ACC112 (cell line): ENCODE data around the gene INHBA.

ENCODE experiments used
- H2AFZ ChIP-seq: fragments of 200-600 bp; sonication (generic); one replicate; pipeline ENCODE4 v1.6.0; 2017; ENCODE audit warnings: antibody characterized with exemption, low read length; ENCODE audit not compliant: unreplicated experiment
- H3K27ac ChIP-seq: fragments of 200-600 bp; sonication (generic); 2 replicates; pipeline ENCODE4 v1.5.1; 2014; ENCODE audit warnings: low read depth, mild to moderate bottlenecking, antibody characterized with exemption, low read length, moderate library complexity
- H3K27me3 ChIP-seq: fragments of 200-600 bp; sonication (generic); 2 replicates; pipeline ENCODE4 v1.6.1; 2014; ENCODE audit warnings: mild to moderate bottlenecking, antibody characterized with exemption, low read length, moderate library complexity, mixed read lengths; ENCODE audit not compliant: insufficient read depth
- H3K36me3 ChIP-seq: fragments of 200-600 bp; sonication (generic); 2 replicates; pipeline ENCODE4 v1.6.1; 2016; ENCODE audit warnings: mild to moderate bottlenecking, antibody characterized with exemption, low read length, moderate library complexity, mixed read lengths; ENCODE audit not compliant: insufficient read depth
- H3K4me1 ChIP-seq: fragments of 200-600 bp; sonication (generic); one replicate; pipeline ENCODE4 v1.6.1; 2016; ENCODE audit warnings: low read length, mixed read lengths; ENCODE audit not compliant: insufficient read depth, unreplicated experiment, control insufficient read depth
- H3K4me3 ChIP-seq: fragments of 200-600 bp; sonication (generic); 2 replicates; pipeline ENCODE4 v1.5.1; 2014; ENCODE audit warnings: mild to moderate bottlenecking, low read depth, low read length
- H3K79me2 ChIP-seq: fragments of 200-600 bp; sonication (generic); one replicate; pipeline ENCODE4 v1.6.0; 2016; ENCODE audit warnings: low read length; ENCODE audit not compliant: control insufficient read depth, unreplicated experiment, insufficient read depth

The INHBA gene

DNA sequence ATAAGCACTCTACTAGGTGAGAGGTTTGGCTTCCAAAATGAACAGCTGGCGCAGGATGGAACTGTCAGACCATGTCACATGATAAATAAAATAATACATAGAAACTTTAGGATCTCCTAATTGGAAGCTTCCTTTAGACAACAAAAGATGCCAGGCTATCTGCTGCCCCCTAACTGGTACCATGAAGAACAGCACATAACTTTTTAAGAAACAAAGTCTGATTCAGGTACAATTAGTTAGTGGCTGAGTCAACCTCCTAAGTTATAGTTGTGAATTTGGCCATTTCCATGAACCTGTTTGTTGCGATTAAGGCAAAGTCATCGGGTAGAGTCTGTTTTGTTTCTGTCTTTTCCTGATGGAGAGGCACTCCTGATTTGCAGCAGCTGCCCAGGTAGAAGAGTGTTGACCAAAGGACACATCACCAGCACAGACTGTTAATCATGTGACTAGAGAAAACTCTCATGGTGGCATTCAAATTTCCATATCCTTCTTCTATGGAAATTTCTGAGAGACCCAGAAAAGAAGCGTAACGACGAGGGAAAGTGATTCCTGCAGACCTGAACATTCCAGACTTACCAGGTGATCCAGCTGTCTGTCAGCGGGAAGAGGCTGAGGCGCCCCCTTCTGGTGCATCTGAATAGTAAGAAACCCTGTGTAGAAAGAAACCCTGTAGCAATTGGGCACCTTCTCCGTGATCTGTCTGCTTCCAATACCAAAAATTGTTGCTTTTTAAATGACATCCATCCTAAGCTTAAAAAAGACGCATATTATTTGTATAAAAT, 8.6 kb upstream of the INHBA start:
- Histone ChIP-seq H3K4me3 (no peak overlapping the region), H3K4me1 (peaks cover 11% of the 10 kb centered on the region), H2AFZ (no peak overlapping the region)

DNA sequence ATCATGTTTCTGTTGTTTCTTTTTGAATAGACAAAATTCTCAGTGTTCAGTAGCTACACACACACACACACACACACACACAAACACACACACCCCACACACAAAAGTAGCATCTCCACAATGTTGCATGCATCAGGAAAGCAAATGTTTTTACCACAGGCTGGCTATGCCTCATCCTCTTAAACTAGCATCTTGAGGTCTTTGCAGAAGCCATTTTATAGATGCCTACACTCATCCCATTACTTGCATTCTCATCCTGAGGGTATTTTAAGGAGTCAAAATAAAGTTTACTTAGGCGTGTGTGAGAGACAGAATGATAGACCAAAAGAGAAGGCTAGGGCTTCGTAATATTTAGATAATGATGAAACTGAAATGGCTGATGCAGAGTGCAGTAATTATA, 7.9 kb upstream of the INHBA start:
- H3K79me2 ChIP-seq, result no peaks in the 10 kb centered on the region
- no peak overlapping the region for H3K27ac ChIP-seq
- no peaks in the 10 kb centered on the region for H3K36me3 ChIP-seq
- H3K4me1 ChIP-seq, result peaks cover 16% of the 10 kb centered on the region
- H2AFZ ChIP-seq, result no peak overlapping the region
- no peak overlapping the region for H3K4me3 ChIP-seq
- H3K27me3 ChIP-seq, result no peaks in the 10 kb centered on the region

More for the DNA sequence above, 8.6 kb upstream of the INHBA start:
- H3K79me2 ChIP-seq, result no peaks in the 10 kb centered on the region
- H3K27ac ChIP-seq, result no peak overlapping the region
- H3K27me3 ChIP-seq, result no peaks in the 10 kb centered on the region
- H3K36me3 ChIP-seq, result no peaks in the 10 kb centered on the region

GRCh38 chr7:41709621-41710020, 6.7 kb upstream of the INHBA start:
- no peaks in the 10 kb centered on the region for H3K27me3 ChIP-seq
- no peak overlapping the region for H3K4me3 ChIP-seq
- peak overlapping the region; percentile 43; the same call in 1 of the 2 replicates for H3K27ac ChIP-seq
- no peaks in the 10 kb centered on the region for H3K36me3 ChIP-seq
- no peaks in the 10 kb centered on the region for H3K79me2 ChIP-seq
- peaks cover 19% of the 10 kb centered on the region for H3K4me1 ChIP-seq
- peak overlapping the region; percentile 19 for H2AFZ ChIP-seq

DNA sequence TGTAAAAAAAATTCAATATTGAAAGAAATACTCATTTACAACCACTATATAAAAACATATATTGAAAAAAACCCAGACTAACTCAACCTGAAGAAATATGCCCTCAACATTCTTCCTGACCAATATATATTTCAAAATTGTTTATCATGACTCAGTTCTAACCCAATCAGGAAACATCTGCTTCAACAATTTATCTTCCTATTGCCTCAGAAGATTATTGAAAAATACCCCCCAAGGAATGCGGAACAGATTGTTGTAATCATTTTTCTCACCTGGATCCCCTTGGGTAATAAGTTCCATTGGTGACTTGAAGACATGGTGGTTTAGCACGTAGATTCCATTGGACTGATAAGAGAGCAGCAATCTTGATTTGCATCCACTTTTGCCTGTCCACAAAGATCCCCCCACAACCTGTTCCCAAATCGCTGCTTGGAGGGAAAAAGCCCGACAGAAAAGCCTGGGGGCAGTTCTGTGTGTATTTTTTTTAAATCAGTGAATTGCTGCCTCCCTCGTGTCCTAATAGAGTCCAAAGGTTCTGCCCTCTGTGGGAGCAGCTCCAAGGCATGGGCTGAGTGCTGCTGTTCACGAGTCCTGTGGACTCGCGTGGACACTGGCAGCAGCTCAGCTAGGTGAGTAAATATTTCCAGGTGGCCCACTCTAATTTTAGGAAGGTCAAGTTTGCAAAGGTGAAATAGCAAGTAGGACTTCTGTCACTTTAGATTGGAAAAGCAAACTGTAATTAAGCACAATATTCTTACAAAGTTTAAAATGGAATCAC, 5.9 kb upstream of the INHBA start:
- Histone ChIP-seq H3K27ac (peak overlapping the region; percentile 43; the same call in 1 of the 2 replicates), H3K27me3 (no peaks in the 10 kb centered on the region), H2AFZ (peak overlapping the region; percentile 19), H3K4me1 (peaks cover 26% of the 10 kb centered on the region), H3K4me3 (no peak overlapping the region), H3K36me3 (no peaks in the 10 kb centered on the region), H3K79me2 (no peaks in the 10 kb centered on the region)

DNA sequence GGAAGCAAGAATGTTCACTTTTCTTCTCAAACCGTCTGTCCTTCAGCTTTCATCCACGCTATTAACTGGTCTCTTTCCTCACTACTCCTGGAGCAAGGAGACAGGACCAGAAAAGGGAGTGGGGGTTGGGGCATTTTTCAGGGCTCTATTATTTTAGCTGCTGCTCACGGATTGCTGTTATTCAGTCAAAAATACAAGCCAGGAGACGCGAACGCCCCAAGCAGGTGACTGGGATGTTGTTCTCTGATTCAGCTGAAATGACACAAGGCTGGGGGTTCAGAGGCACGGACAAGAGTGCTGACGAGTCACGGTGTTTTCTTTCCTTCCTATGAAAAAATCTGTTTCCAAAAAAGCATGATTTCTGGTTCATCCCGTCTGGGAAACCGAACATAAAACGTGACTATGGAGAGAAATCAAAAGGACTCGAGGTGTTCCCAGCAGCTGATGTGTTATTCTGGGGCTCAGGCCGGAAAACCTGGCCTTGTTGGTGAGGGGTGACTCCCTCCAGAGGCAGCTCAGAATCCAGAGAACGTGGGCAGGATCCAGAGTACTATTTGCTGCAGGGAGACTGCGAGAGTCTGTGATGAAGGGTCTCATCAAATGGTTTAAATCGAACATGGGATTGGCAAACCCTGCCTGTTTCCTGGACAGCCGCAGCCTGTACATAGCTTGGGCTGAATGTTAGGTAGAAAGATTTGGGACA, 3.5 kb upstream of the INHBA start:
- Histone ChIP-seq H3K27ac (no peak overlapping the region), H2AFZ (no peak overlapping the region), H3K36me3 (no peaks in the 10 kb centered on the region), H3K4me3 (peak overlapping the region; percentile 84), H3K4me1 (peaks cover 40% of the 10 kb centered on the region), H3K79me2 (peaks cover 9% of the 10 kb centered on the region), H3K27me3 (no peaks in the 10 kb centered on the region)

GRCh38 chr7:41705109-41705901, 2.4 kb upstream of the INHBA start:
- Histone ChIP-seq H3K4me3 (peak overlapping the region; percentile 84), H3K36me3 (no peaks in the 10 kb centered on the region), H3K79me2 (peaks cover 14% of the 10 kb centered on the region), H2AFZ (peak overlapping the region; percentile 43), H3K27ac (peak overlapping the region; percentile 77), H3K27me3 (no peaks in the 10 kb centered on the region), H3K4me1 (peaks cover 40% of the 10 kb centered on the region)

DNA sequence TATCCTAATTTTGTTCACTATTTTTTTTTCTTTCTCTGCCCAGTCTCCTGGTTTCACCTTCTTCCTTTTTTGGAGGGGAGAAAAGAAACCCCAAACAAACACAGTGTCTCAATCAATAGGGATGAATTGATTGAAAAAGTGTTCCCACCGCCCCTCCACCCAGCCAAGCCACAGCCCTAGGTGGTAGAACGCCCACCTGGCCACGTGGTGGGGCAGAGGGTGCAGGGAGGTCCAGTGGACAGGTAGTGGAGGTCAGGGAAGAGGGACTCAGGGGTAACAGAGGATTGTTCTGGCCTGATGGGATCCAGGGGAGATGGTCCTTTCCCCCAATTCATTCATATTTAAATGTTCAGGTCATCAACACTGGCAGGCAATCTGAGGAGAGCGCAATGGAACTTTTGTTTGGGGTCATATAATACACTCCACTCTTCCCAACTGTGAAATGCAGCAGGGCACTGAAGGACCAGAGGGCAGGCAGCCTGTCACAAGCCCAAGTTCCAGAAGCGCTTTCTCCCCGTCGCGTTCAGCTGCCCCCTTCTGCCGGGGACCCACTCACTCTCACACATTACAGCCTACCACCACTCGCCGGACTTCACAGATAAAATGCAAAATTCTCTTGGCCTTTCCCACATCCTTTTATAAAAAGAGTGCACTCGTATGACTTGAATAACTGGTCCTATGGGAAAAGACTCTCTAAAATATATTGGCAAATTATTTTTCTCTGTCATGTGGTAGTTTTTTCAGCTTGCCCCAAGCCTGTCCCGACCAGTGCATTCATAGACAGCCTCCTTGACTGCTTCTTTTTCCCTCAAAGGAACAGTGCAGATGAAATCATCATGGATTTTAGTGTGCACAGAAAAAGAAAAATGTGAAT, 1.6 kb downstream of the INHBA start:
- Histone ChIP-seq H3K36me3 (no peaks in the 10 kb centered on the region), H3K4me3 (peak overlapping the region; percentile 90), H3K79me2 (peaks cover 45% of the 10 kb centered on the region), H3K27me3 (no peaks in the 10 kb centered on the region), H2AFZ (peak overlapping the region; percentile 43), H3K4me1 (peaks cover 47% of the 10 kb centered on the region), H3K27ac (peak overlapping the region; percentile 82)

DNA sequence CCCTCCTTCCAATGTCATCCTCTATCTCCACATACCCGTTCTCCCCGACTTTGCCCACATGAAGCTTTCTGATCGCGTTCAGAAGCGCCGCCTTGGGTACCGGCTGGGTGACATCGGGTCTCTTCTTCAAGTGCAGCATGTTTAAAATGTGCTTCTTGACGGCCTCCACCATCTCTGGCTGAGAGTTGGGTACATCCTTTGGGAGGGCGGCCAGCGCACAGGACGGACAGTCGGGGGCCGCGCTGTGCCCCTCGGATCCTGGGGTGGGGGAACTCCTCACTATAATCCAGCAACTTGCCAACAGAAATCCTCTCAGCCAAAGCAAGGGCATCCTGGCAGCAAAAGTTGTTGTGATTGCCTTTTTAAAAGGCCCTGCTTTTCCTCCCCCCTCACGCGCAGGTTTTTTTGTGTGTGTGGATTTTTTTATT, 2.8 kb downstream of the INHBA start:
- Histone ChIP-seq H3K4me3 (peak overlapping the region; percentile 90), H2AFZ (peak overlapping the region; percentile 65), H3K79me2 (peaks cover 54% of the 10 kb centered on the region), H3K27me3 (no peaks in the 10 kb centered on the region), H3K36me3 (no peaks in the 10 kb centered on the region), H3K4me1 (peaks cover 50% of the 10 kb centered on the region), H3K27ac (peak overlapping the region; percentile 82)

GRCh38 chr7:41699516-41699915, 3.4 kb downstream of the INHBA start:
- Histone ChIP-seq H2AFZ (peak overlapping the region; percentile 2), H3K79me2 (peaks cover 59% of the 10 kb centered on the region), H3K36me3 (no peaks in the 10 kb centered on the region), H3K27ac (peak overlapping the region; percentile 82), H3K4me1 (peaks cover 55% of the 10 kb centered on the region), H3K4me3 (peak overlapping the region; percentile 90), H3K27me3 (no peaks in the 10 kb centered on the region)
